CD4-positive, alpha-beta T cell treated with Interleukin-21 for 1 hour (primary cell): ENCODE data around the gene TUB.

Experiments
- DNase-seq: peaks from one replicate; pipeline ENCODE4 v3.0.0-alpha.2; 2020

Gene TUB

DNA sequence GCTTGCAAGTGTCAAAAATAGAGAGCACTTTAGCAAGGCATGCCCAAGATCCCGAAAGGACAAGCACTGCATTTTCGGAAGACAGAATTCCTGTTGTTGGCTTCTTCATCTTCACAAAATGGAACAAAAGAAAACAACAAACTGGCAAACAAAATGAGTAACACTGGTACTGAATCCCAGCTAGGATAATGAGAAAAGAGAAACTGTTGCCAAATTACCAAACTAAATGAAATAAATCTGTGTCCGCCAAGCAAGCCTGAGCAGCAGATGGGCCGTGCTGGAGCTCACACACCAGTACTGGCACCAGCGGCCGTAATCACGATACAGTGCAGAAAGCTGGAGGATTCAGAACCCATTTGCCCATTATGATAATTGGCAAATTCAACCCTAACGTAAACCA is 30.6 kb downstream of the TUB start:
- DNase-seq = no peak

DNA sequence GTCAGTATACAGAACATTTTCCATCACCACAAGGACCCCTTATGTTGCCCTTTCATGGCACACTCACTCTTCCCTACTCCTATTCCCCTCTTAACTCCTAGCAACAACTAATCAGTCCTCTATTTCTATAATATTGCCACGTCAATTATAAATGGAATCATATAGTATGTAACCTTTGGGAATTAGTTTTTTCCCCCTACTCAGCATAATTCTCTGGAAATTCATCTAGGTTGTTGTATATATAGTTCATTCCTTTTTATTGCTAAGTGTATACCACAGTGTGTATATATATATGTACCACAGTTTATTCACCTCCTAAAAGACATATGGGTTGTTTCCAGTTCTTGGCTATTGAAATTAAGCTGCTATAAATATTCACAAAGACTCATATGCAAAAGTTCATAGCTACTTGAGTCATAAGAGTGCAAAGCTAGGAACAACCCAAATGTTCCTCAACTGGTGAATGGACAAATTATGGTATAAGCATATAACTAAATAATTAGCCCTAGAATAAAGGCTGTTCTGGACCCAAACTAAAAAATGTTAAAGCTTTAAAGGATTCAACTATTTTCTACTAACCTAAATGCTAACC is 41.3 kb downstream of the TUB start:
- DNase-seq = no peak

DNA sequence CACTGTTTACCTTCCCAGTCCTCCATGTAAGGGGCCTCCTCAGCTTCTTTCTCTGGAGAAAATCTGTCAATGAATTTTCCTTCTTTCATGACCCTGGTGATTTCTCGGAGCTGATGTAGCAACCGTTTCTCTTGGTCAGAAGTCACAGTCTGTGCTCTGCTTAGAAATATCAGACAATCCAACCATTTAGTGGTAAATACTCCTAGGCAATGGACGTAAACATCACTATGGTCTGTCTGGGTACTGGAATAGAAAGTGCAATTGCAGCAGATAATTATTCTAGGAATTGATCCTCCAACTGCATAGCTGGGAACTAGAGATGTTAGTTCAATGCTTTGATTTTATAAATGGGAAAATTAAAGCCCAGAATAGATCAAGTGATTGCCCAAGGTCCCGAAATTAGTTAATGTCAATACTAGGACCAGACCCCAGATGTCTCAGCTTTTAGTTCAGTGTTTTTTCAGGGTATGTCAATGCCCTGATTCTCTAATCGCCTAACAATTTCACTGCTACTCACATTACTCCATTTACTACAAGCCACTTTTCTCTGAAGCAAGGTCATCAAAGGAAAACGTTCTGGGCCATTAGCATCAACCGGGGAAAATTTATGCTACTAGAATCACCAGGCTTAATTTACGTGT is 45.8 kb downstream of the TUB start:
- no peak for DNase-seq

DNA sequence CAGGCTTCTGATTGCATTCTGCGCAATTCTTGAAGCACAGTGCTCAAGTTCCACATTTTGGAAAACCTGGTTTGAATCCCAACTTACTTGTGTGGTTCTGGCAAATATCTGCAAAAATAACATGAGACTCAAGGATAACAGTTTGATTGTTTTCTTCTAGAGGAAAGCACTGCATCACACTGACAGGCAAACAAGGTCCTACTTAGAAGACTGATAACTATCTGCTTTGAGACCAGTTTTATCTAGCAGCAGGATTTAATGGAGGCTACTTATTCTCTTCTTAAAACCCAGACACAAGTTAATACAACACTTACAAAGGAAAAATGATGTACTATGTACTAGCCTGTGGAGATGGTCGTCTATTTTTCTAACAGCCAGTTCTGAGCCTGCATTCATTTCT is 46.4 kb downstream of the TUB start:
- no peak for DNase-seq

DNA sequence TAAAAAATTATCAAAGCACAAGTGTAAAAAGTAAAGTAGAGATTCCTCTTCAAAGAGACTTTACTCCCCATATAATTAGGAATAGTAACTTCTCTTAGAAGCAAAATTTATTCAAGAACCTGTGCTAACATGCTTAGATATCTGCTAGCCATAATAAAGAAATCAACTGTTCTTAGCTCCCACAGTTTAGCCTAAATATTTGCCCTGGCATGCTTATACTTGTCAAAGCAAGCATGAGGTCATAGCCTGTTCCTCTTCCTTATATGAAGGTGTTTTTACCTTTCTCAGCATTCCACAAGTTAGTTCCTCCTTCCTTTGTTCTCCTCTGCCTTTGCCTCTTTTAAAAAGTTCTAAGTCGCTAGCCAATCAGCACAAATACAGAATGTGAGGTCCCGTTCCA is 57.5 kb downstream of the TUB start:
- no peak for DNase-seq

DNA sequence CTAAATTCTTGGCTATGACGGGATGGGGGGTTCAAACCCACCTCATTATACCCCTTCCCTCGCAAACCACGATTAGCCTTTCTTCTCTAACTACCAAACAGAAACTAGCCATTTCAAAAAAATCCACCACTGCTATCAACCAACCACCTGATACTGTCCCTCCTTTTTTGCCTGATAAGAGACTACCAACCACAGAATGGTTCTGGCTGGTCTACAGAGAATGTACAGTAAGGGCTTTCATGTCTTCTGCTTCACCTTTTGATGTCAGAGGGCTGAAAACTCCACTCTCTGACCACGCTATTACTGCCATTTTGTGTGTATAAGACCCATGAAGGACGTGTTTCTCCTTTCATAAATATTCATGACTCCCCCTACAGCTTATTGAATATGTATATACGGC is 68.7 kb downstream of the TUB start:
- DNase-seq = no peak
